Measurements from ENCODE around the gene SPARCL1.
"Not testable (repeated sequence)": the region's sequence is repeated elsewhere in the genome, so short reads cannot be mapped to it uniquely, and the experiment has no call there.

SPARCL1 gene

GRCh38 chr4:87502580-87503238 lies 26.5 kb downstream of the SPARCL1 start:
- Mint-ChIP-seq H3K36me3 (no peaks in the 10 kb centered on the region), H3K27me3 (peaks cover 2% of the 10 kb centered on the region), H3K9me3 (no peaks in the 10 kb centered on the region), H3K27ac (no peak overlapping the region), H3K4me3 (no peak overlapping the region), H3K4me1 (peaks cover 13% of the 10 kb centered on the region)
- no peak for DNase-seq (ENCODE audit: low spot score in 2 of 2)
- no peak for ATAC-seq (ENCODE audit: low read depth)

GRCh38 chr4:87500092-87500462 lies 29.1 kb downstream of the SPARCL1 start:
- Mint-ChIP-seq H3K36me3 (no peaks in the 10 kb centered on the region), H3K4me3 (no peak overlapping the region), H3K4me1 (peaks cover 13% of the 10 kb centered on the region), H3K27me3 (peaks cover 2% of the 10 kb centered on the region), H3K27ac (no peak overlapping the region), H3K9me3 (no peaks in the 10 kb centered on the region)
- no peak for ATAC-seq (ENCODE audit: low read depth)
- no peak for DNase-seq (ENCODE audit: low spot score in 2 of 2)

GRCh38 chr4:87499403-87500091 lies 29.6 kb downstream of the SPARCL1 start:
- no peak for DNase-seq (ENCODE audit: low spot score in 2 of 2)
- no peaks in the 10 kb centered on the region for H3K36me3 Mint-ChIP-seq
- no peak for ATAC-seq (ENCODE audit: low read depth)
- peaks cover 13% of the 10 kb centered on the region for H3K4me1 Mint-ChIP-seq
- H3K27ac Mint-ChIP-seq: no peak overlapping the region
- H3K27me3 Mint-ChIP-seq: peaks cover 2% of the 10 kb centered on the region
- peak overlapping the region; percentile 40 for H3K4me3 Mint-ChIP-seq
- no peaks in the 10 kb centered on the region for H3K9me3 Mint-ChIP-seq

- no peak overlapping the region for H3K4me3 Mint-ChIP-seq
- ATAC-seq (ENCODE audit: low read depth) (no peak), DNase-seq (ENCODE audit: low spot score in 2 of 2) (no peak)
- peaks cover 2% of the 10 kb centered on the region for H3K27me3 Mint-ChIP-seq
- H3K9me3 Mint-ChIP-seq: no peaks in the 10 kb centered on the region
- no peaks in the 10 kb centered on the region for H3K36me3 Mint-ChIP-seq
- peak overlapping the region; percentile 17 for H3K27ac Mint-ChIP-seq
- H3K4me1 Mint-ChIP-seq: peaks cover 13% of the 10 kb centered on the region
Measured at GRCh38 chr4:87498446-87498900, 30.7 kb downstream of the SPARCL1 start.

GRCh38 chr4:87497578-87497977 lies 31.6 kb downstream of the SPARCL1 start:
- peaks cover 13% of the 10 kb centered on the region for H3K4me1 Mint-ChIP-seq
- H3K27me3 Mint-ChIP-seq: no peaks in the 10 kb centered on the region
- ATAC-seq (ENCODE audit: low read depth): no peak
- H3K4me3 Mint-ChIP-seq: no peak overlapping the region
- no peak for DNase-seq (ENCODE audit: low spot score in 2 of 2)
- no peaks in the 10 kb centered on the region for H3K9me3 Mint-ChIP-seq
- H3K36me3 Mint-ChIP-seq: no peaks in the 10 kb centered on the region
- H3K27ac Mint-ChIP-seq: no peak overlapping the region

- Mint-ChIP-seq H3K27me3 (no peaks in the 10 kb centered on the region), H3K4me3 (no peak overlapping the region), H3K4me1 (peaks cover 13% of the 10 kb centered on the region), H3K9me3 (no peaks in the 10 kb centered on the region), H3K36me3 (no peaks in the 10 kb centered on the region), H3K27ac (no peak overlapping the region)
- no peak for ATAC-seq (ENCODE audit: low read depth)
- DNase-seq (ENCODE audit: low spot score in 2 of 2): no peak
Measured at GRCh38 chr4:87497159-87497558, 32.0 kb downstream of the SPARCL1 start.

GRCh38 chr4:87493115-87493514 lies 36.1 kb downstream of the SPARCL1 start:
- no peak overlapping the region for H3K27ac Mint-ChIP-seq
- H3K4me3 Mint-ChIP-seq: no peak overlapping the region
- no peak for ATAC-seq (ENCODE audit: low read depth)
- H3K27me3 Mint-ChIP-seq: no peaks in the 10 kb centered on the region
- peaks cover 7% of the 10 kb centered on the region for H3K4me1 Mint-ChIP-seq
- DNase-seq (ENCODE audit: low spot score in 2 of 2): no peak
- H3K36me3 Mint-ChIP-seq: peaks cover 1% of the 10 kb centered on the region
- H3K9me3 Mint-ChIP-seq: no peaks in the 10 kb centered on the region

- H3K4me3 Mint-ChIP-seq; H3K36me3 Mint-ChIP-seq; DNase-seq (ENCODE audit: low spot score in 2 of 2); H3K27ac Mint-ChIP-seq; ATAC-seq (ENCODE audit: low read depth); H3K27me3 Mint-ChIP-seq; H3K4me1 Mint-ChIP-seq; H3K9me3 Mint-ChIP-seq: not testable (repeated sequence)
Measured at GRCh38 chr4:87491851-87492250, 37.3 kb downstream of the SPARCL1 start.

- Mint-ChIP-seq H3K4me1 (peaks cover 6% of the 10 kb centered on the region), H3K36me3 (peaks cover 8% of the 10 kb centered on the region), H3K27me3 (no peaks in the 10 kb centered on the region), H3K4me3 (no peak overlapping the region), H3K9me3 (peaks cover 1% of the 10 kb centered on the region), H3K27ac (no peak overlapping the region)
- ATAC-seq (ENCODE audit: low read depth) (no peak), DNase-seq (ENCODE audit: low spot score in 2 of 2) (no peak)
Measured at GRCh38 chr4:87491436-87491835, 37.7 kb downstream of the SPARCL1 start.

- Mint-ChIP-seq H3K36me3 (peaks cover 8% of the 10 kb centered on the region), H3K9me3 (peaks cover 3% of the 10 kb centered on the region), H3K4me1 (peaks cover 6% of the 10 kb centered on the region), H3K27ac (no peak overlapping the region), H3K4me3 (no peak overlapping the region), H3K27me3 (no peaks in the 10 kb centered on the region)
- ATAC-seq (ENCODE audit: low read depth) (no peak), DNase-seq (ENCODE audit: low spot score in 2 of 2) (no peak)
Measured at GRCh38 chr4:87490664-87491369, 38.4 kb downstream of the SPARCL1 start.

GRCh38 chr4:87489678-87490077 lies 39.5 kb downstream of the SPARCL1 start:
- H3K27ac Mint-ChIP-seq: no peak overlapping the region
- no peak for DNase-seq (ENCODE audit: low spot score in 2 of 2)
- no peak overlapping the region for H3K4me3 Mint-ChIP-seq
- ATAC-seq (ENCODE audit: low read depth): no peak
- H3K36me3 Mint-ChIP-seq: peaks cover 8% of the 10 kb centered on the region
- no peaks in the 10 kb centered on the region for H3K27me3 Mint-ChIP-seq
- H3K9me3 Mint-ChIP-seq: peaks cover 3% of the 10 kb centered on the region
- H3K4me1 Mint-ChIP-seq: peaks cover 6% of the 10 kb centered on the region

- not testable (repeated sequence) for H3K9me3 Mint-ChIP-seq; H3K27me3 Mint-ChIP-seq; H3K36me3 Mint-ChIP-seq; DNase-seq (ENCODE audit: low spot score in 2 of 2); H3K27ac Mint-ChIP-seq; ATAC-seq (ENCODE audit: low read depth); H3K4me3 Mint-ChIP-seq; H3K4me1 Mint-ChIP-seq
Measured at GRCh38 chr4:87488666-87489065, 40.5 kb downstream of the SPARCL1 start.

GRCh38 chr4:87483247-87483646 lies 45.9 kb downstream of the SPARCL1 start:
- H3K9me3 Mint-ChIP-seq; H3K4me1 Mint-ChIP-seq; ATAC-seq (ENCODE audit: low read depth); H3K27me3 Mint-ChIP-seq; DNase-seq (ENCODE audit: low spot score in 2 of 2); H3K4me3 Mint-ChIP-seq; H3K27ac Mint-ChIP-seq; H3K36me3 Mint-ChIP-seq: not testable (repeated sequence)

GRCh38 chr4:87481377-87481776 lies 47.8 kb downstream of the SPARCL1 start:
- no peaks in the 10 kb centered on the region for H3K4me1 Mint-ChIP-seq
- H3K27me3 Mint-ChIP-seq: no peaks in the 10 kb centered on the region
- H3K4me3 Mint-ChIP-seq: no peak overlapping the region
- no peak for ATAC-seq (ENCODE audit: low read depth)
- H3K36me3 Mint-ChIP-seq: no peaks in the 10 kb centered on the region
- DNase-seq (ENCODE audit: low spot score in 2 of 2): no peak
- peaks cover 2% of the 10 kb centered on the region for H3K9me3 Mint-ChIP-seq
- no peak overlapping the region for H3K27ac Mint-ChIP-seq

All from memory B cell (primary cell).